HAP-1 (cell line): ENCODE measurements around the gene A1BG.
"Not testable (repeated sequence)": the region's sequence is repeated elsewhere in the genome, so short reads cannot be mapped to it uniquely, and the experiment has no call there.

ENCODE experiments used
- DNase-seq, 2 experiments: peaks; one replicate each; pipeline ENCODE4 v3.0.0-alpha.2; 2016 to 2020; ENCODE audit warnings: low spot score in 2 of 2
- H3K27me3 ChIP-seq: fragments of 250-450 bp; sonication (Bioruptor Pico); 2 replicates; pipeline ENCODE4 v1.5.1; 2020; ENCODE audit warnings: low read depth, mild to moderate bottlenecking, moderate library complexity
- H3K36me3 ChIP-seq: fragments of 250-450 bp; sonication (Bioruptor Pico); replicated peaks from 2 replicates; pipeline ENCODE4 v1.5.1; 2020; ENCODE audit warnings: mild to moderate bottlenecking
- H3K4me1 ChIP-seq: fragments of 250-450 bp; sonication (Bioruptor Pico); 2 replicates; pipeline ENCODE4 v1.5.1; 2020; ENCODE audit warnings: mild to moderate bottlenecking
- H3K4me3 ChIP-seq: fragments of 250-450 bp; sonication (Bioruptor Pico); 2 replicates; pipeline ENCODE4 v1.5.1; 2020; ENCODE audit warnings: mild to moderate bottlenecking, moderate library complexity
- H3K9me3 ChIP-seq: fragments of 250-450 bp; sonication (Bioruptor Pico); 2 replicates; pipeline ENCODE4 v1.5.1; 2020; ENCODE audit warnings: mild to moderate bottlenecking, moderate library complexity
- in situ Hi-C: fragments of 300-500 bp; cut with MboI; formaldehyde crosslinking; loops from 3 replicates; pipeline ENCODE4 v1.14.3; 2020; ENCODE audit warnings: low sequenced_read_pairs, inconsistent platforms, mixed read lengths

The A1BG gene

GRCh38 chr19:58380037-58380661 lies 26.9 kb upstream of the A1BG start:
- Histone ChIP-seq H3K27me3 (no peaks in the 10 kb centered on the region), H3K4me1 (peaks cover 8% of the 10 kb centered on the region; the same call in 1 of the 2 replicates)
- in situ Hi-C loops = no loop called here

GRCh38 chr19:58379246-58379645 lies 26.0 kb upstream of the A1BG start:
- Histone ChIP-seq H3K4me3 (no peak overlapping the region), H3K36me3 (no peaks in the 10 kb centered on the region), H3K27me3 (no peaks in the 10 kb centered on the region), H3K4me1 (peaks cover 8% of the 10 kb centered on the region; the same call in 1 of the 2 replicates), H3K9me3 (no peaks in the 10 kb centered on the region)
- in situ Hi-C loops = no loop called here
- DNase-seq = no peak

More at GRCh38 chr19:58380037-58380661, 26.9 kb upstream of the A1BG start:
- H3K4me3 ChIP-seq = peak overlapping the region; percentile 87
- DNase-seq = no peak
- H3K36me3 ChIP-seq = no peaks in the 10 kb centered on the region
- no peaks in the 10 kb centered on the region for H3K9me3 ChIP-seq

- H3K27me3 ChIP-seq, H3K36me3 ChIP-seq, H3K4me3 ChIP-seq, DNase-seq, in situ Hi-C loops, H3K4me1 ChIP-seq, H3K9me3 ChIP-seq: not testable (repeated sequence)
These were observed 23.4 kb upstream of the A1BG start for GRCh38 chr19:58376724-58377123.

- Histone ChIP-seq H3K4me1 (no peaks in the 10 kb centered on the region), H3K4me3 (no peak overlapping the region), H3K9me3 (no peaks in the 10 kb centered on the region), H3K36me3 (no peaks in the 10 kb centered on the region), H3K27me3 (no peaks in the 10 kb centered on the region)
- in situ Hi-C loops = no loop called here
- DNase-seq = no peak
These were observed 20.9 kb upstream of the A1BG start for GRCh38 chr19:58374200-58374599.

- Histone ChIP-seq H3K9me3 (no peaks in the 10 kb centered on the region), H3K4me3 (no peak overlapping the region), H3K27me3 (no peaks in the 10 kb centered on the region), H3K36me3 (no peaks in the 10 kb centered on the region), H3K4me1 (no peaks in the 10 kb centered on the region)
- in situ Hi-C loops = no loop called here
- no peak for DNase-seq
These were observed 19.2 kb upstream of the A1BG start for GRCh38 chr19:58372311-58373133.

- H3K4me1 ChIP-seq = no peaks in the 10 kb centered on the region
- in situ Hi-C loops = no loop called here
- no peak for DNase-seq
- H3K36me3 ChIP-seq = no peaks in the 10 kb centered on the region
- H3K4me3 ChIP-seq = no peak overlapping the region
- no peaks in the 10 kb centered on the region for H3K27me3 ChIP-seq
- H3K9me3 ChIP-seq = no peaks in the 10 kb centered on the region
These were observed 15.5 kb upstream of the A1BG start for GRCh38 chr19:58368561-58369360.

- no peaks in the 10 kb centered on the region for H3K9me3 ChIP-seq
- no peaks in the 10 kb centered on the region for H3K4me1 ChIP-seq
- no peaks in the 10 kb centered on the region for H3K27me3 ChIP-seq
- H3K4me3 ChIP-seq = no peak overlapping the region
- no peak for DNase-seq
- no peaks in the 10 kb centered on the region for H3K36me3 ChIP-seq
- in situ Hi-C loops = no loop called here
These were observed 14.6 kb upstream of the A1BG start for GRCh38 chr19:58367698-58368454.

GRCh38 chr19:58366585-58367430 lies 13.5 kb upstream of the A1BG start:
- no peaks in the 10 kb centered on the region for H3K27me3 ChIP-seq
- in situ Hi-C loops = no loop called here
- DNase-seq = no peak
- no peak overlapping the region for H3K4me3 ChIP-seq
- no peaks in the 10 kb centered on the region for H3K9me3 ChIP-seq
- H3K4me1 ChIP-seq = peaks cover under 1% of the 10 kb centered on the region; the same call in 1 of the 2 replicates
- peaks cover 3% of the 10 kb centered on the region; the same call in 1 of the 2 replicates for H3K36me3 ChIP-seq

GRCh38 chr19:58364146-58364545 lies 10.9 kb upstream of the A1BG start:
- Histone ChIP-seq H3K4me1 (peaks cover 6% of the 10 kb centered on the region; the same call in 1 of the 2 replicates), H3K4me3 (no peak overlapping the region), H3K27me3 (no peaks in the 10 kb centered on the region), H3K9me3 (no peaks in the 10 kb centered on the region), H3K36me3 (peaks cover 3% of the 10 kb centered on the region; the same call in 1 of the 2 replicates)
- DNase-seq = no peak
- in situ Hi-C loops = no loop called here

GRCh38 chr19:58362272-58362994 lies 9.1 kb upstream of the A1BG start, which contains the start of gene ZNF497:
ZNF497 (minus strand) TSS chr19:58362751; CDS start chr19:58357635, 5,116 bp downstream.
- Histone ChIP-seq H3K9me3 (no peaks in the 10 kb centered on the region), H3K4me1 (peaks cover 6% of the 10 kb centered on the region; the same call in 1 of the 2 replicates), H3K36me3 (peaks cover 3% of the 10 kb centered on the region; the same call in 1 of the 2 replicates), H3K4me3 (peak within 1 kb of the TSS; percentile 92), H3K27me3 (no peaks in the 10 kb centered on the region)
- in situ Hi-C loops = no loop called here
- DNase-seq = peak; percentile 90 to 98

- Histone ChIP-seq H3K4me3 (peak overlapping the region; percentile 92), H3K36me3 (peaks cover 3% of the 10 kb centered on the region; the same call in 1 of the 2 replicates), H3K4me1 (peaks cover 6% of the 10 kb centered on the region; the same call in 1 of the 2 replicates), H3K9me3 (no peaks in the 10 kb centered on the region), H3K27me3 (no peaks in the 10 kb centered on the region)
- in situ Hi-C loops = no loop called here
- DNase-seq = peak; percentile 8 to 65
These were observed 8.6 kb upstream of the A1BG start for GRCh38 chr19:58361900-58362271.
